ENCODE data around the gene LHFPL2. TPM values are rescaled to one million over a fixed set of nuclear protein-coding genes. Genes with fewer than 3 reads are reported as not detected.

LHFPL2 gene
- total and polyA plus RNA-seq, 9 of the 15 experiments (the other 6 are each of a cell fraction or from before 2014, with no cell fraction given), result 1.0 to 6.6 (median 4.6) TPM

DNA sequence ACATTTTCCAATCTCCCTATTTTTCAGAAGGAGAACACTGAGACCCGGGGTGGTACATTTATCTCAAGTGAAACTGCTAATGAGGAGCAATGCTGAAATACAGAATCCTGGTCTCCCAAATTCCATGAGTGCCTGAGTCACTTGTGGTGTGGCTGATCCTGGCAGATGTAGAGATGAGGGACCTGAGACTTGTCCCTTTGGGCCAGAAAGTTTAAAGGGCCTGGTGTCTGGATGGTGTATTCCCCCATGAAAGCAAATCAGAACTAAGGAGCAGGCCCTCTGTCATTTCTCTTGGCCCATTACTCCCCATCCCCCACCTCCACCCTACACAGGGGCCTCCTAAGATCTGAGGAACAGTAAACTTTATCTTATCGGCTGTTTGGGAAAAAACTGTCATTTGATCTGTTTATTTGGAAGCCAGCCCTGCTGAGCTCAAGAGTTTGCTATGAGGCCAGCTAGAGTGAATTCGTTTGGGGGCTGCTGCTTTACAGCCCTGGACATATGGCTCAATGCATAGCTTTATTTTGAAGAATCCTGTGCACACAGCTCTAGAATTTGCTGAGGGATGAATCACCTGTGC, 140.3 kb downstream of the LHFPL2 start (continued):
- TF ChIP-seq CUX1 (CRISPR knock-in tag; IDR thresholded peaks at IDR 0.05) (no peak), CHD4 (IDR thresholded peaks at IDR 0.05; ENCODE audit: insufficient read depth, insufficient replicate concordance, low read depth, low read length, poor library complexity, severe bottlenecking) (no peak), E2F1 (CRISPR knock-in tag; IDR thresholded peaks at IDR 0.05) (no peak), ILF3 (IDR thresholded peaks at IDR 0.05; ENCODE audit: borderline replicate concordance) (no peak), ESRRB (CRISPR knock-in tag; IDR thresholded peaks at IDR 0.05; ENCODE audit: borderline replicate concordance) (no peak), MCM5 (IDR thresholded peaks at IDR 0.05; ENCODE audit: low read depth) (no peak), ZNF75A (CRISPR knock-in tag; IDR thresholded peaks at IDR 0.05) (no peak), ZBTB1 (CRISPR knock-in tag; IDR thresholded peaks at IDR 0.05; ENCODE audit: borderline replicate concordance, low read depth) (no peak), LEF1 (IDR thresholded peaks at IDR 0.05) (peak; percentile 69; the same call in 1 of the 2 replicates), MAZ (CRISPR knock-in tag; conservative IDR thresholded peaks at IDR 0.05 in 1 of 2, IDR thresholded peaks at IDR 0.05 in 1 of 2) (no peak), ZKSCAN1 (IDR thresholded peaks at IDR 0.05; ENCODE audit: low read depth, low read length) (no peak), SOX6 (IDR thresholded peaks at IDR 0.05) (peak; percentile 27; the same call in 1 of the 2 replicates), RBFOX2 (IDR thresholded peaks at IDR 0.05; ENCODE audit: low read depth, low read length) (0 out of 2 replicates have a peak, but pooled peaks have one; percentile 16), RNF2 (IDR thresholded peaks at IDR 0.05) (peak; percentile 63; the same call in 1 of the 2 replicates), XRCC5 (IDR thresholded peaks at IDR 0.05; ENCODE audit: low read depth, low read length) (no peak), CTBP1 (IDR thresholded peaks at IDR 0.05; ENCODE audit: borderline replicate concordance) (0 out of 2 replicates have a peak, but pooled peaks have one; percentile 18), SRF (CRISPR knock-in tag; IDR thresholded peaks at IDR 0.05) (no peak), ZNF174 (CRISPR knock-in tag; IDR thresholded peaks at IDR 0.05) (no peak), CBX5 (IDR thresholded peaks at IDR 0.05; ENCODE audit: borderline replicate concordance, low read depth) (no peak), ZNF57 (CRISPR knock-in tag; IDR thresholded peaks at IDR 0.05) (no peak), GATA2 (CRISPR knock-in tag; IDR thresholded peaks at IDR 0.05) (no peak), CHD2 (IDR thresholded peaks at IDR 0.05; ENCODE audit: low read depth, low read length) (no peak), MYNN (IDR thresholded peaks at IDR 0.05) (no peak), MYNN (CRISPR knock-in tag; IDR thresholded peaks at IDR 0.05) (no peak), ZNF253 (CRISPR knock-in tag; conservative IDR thresholded peaks at IDR 0.05) (no peak), MCM3 (IDR thresholded peaks at IDR 0.05) (no peak)

Measured in K562 (cell line).